Fibroblast of gingiva (primary cell): ENCODE results near the gene CDH13.

Source experiments
- DNase-seq: peaks from one replicate; pipeline ENCODE4 v3.0.0-alpha.2; 2011; ENCODE audit warnings: low read depth

CDH13 gene

DNA sequence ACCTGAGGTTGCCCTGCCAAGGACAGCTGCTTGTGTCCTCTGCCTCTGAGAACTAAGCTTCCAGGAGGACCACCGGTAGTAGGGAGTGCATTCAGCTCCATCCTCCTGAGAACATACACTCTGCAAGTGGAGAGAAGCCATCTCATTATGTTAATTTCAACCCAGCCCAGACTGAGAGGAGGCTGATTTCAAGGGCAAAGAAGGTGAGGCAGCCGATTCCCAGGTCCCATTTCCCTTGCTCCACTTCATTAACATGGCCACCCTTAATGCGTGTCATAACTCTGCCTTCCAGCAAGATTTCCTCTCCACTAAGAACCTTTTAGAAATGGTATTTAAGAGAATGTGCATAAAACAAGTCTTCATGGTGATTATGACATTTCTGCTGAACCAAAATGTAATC is 72.5 kb downstream of the CDH13 start:
- DNase-seq, result no peak

- DNase-seq, result peak; percentile 87
Observed at GRCh38 chr16:82699711-82700495, 73.1 kb downstream of the CDH13 start.

- DNase-seq, result no peak
Observed at GRCh38 chr16:82700541-82701235, 73.9 kb downstream of the CDH13 start.

DNA sequence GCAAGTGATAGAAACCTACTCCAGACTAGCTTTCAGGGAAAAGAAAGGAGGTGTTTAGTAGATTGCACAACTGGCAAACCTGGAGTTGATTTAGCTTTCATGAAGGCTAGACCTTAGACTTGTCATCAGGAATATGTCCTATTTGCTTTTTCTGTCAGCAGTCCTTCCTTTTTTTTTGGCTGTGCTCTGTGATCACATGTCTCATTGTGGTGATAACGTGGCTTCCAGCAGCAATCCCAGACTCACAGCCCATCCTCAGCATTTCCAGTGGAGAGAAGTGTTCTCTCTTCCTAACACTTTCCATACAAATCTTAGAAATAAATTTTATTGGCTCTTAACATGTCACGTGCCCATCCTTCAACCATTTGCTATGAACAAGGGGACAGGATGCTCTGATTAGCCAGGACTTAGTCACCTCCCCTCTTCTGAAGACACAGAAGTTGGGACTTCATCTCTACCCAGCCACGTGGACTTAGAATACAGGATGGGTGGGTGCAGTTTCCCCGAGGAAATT is 74.7 kb downstream of the CDH13 start:
- DNase-seq, result no peak

DNA sequence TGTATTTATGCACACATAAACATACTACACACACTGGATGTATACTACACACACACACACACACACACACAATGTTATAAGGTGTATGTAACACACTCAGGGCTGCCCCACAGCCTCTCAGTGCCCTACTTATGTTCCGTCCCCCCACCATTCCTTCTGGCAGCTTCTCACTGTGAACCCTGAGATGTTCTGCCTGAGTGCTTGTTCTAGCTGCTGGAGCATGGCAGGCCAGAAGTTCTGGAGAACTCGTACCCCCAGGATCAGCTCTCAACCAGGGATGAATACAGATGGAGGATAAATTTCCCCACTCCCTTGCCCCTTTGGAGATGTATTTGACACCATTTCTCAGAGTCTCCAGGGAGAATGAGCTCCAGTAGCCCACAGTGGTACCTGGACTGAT is 76.4 kb downstream of the CDH13 start:
- no peak for DNase-seq

GRCh38 chr16:82703871-82704768 is 77.4 kb downstream of the CDH13 start:
- no peak for DNase-seq

DNA sequence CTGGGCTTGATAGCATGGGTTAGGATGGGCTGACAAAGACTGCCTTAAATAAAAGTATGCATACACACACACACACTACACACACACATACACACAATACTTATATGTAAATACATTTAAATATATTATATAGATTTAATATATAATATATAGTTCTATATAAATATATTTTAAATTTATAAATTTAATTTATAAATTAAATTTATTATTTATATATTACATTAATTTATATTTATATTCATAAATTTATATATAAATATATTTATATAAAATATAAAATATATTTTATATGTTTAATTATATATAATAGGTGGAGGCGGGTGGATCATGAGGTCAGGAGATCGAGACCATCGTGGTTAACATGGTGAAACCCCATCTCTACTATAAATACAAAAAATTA is 83.2 kb downstream of the CDH13 start:
- no peak for DNase-seq

- no peak for DNase-seq
Observed at GRCh38 chr16:82713778-82714177, 87.0 kb downstream of the CDH13 start.

- DNase-seq, result no peak
Observed at GRCh38 chr16:82715160-82715559, 88.4 kb downstream of the CDH13 start.

GRCh38 chr16:82715833-82716232 is 89.1 kb downstream of the CDH13 start:
- no peak for DNase-seq

GRCh38 chr16:82716361-82716855 is 89.6 kb downstream of the CDH13 start:
- no peak for DNase-seq

GRCh38 chr16:82720414-82720813 is 93.6 kb downstream of the CDH13 start:
- DNase-seq, result no peak

- DNase-seq, result no peak
Observed at GRCh38 chr16:82726306-82726705, 99.5 kb downstream of the CDH13 start.

GRCh38 chr16:82728901-82729300 is 102.1 kb downstream of the CDH13 start:
- no peak for DNase-seq

- peak; percentile 68 for DNase-seq
Observed at GRCh38 chr16:82730901-82731300, 104.1 kb downstream of the CDH13 start.

GRCh38 chr16:82732461-82732860 is 105.7 kb downstream of the CDH13 start:
- DNase-seq, result no peak

- peak; percentile 6 for DNase-seq
Observed at GRCh38 chr16:82735186-82735585, 108.4 kb downstream of the CDH13 start.

DNA sequence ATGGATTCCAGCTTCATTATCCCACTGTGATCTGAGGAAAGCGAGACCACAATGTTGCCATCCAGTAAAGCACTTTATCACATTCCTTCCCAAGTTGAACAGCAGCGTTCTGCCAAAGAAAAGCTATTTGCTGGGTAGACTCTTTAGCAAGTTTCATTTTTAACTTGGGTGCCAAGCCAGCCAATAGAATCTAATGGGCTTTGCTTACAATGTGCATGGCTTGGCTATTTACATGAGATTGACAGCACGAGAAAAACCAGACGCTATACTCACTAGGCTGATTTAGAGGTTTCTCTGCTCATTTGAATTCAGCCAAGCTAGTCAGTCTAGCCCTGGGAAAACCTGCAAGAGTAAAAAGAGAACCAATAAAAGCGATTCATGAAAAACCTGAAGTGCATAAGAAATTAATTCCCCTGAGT is 108.9 kb downstream of the CDH13 start:
- DNase-seq, result no peak

DNA sequence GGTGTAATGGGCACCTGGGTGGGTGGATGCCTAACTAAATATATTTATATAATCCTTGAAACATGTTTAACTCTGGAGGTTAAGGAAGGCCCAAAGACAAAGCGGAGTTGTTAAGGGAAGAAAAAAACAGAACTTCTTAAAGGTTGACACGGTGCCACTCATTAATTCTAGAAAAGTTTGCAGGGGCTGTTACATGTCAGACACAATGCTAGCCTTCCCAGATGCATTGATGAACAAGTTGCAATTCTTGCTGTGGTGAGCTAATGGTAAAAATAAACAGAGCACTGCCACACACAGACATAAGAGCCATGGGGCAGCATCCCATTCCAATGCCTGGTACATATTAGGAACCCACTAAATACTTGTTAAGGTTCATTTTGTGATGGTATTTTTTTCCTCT is 109.5 kb downstream of the CDH13 start:
- no peak for DNase-seq

DNA sequence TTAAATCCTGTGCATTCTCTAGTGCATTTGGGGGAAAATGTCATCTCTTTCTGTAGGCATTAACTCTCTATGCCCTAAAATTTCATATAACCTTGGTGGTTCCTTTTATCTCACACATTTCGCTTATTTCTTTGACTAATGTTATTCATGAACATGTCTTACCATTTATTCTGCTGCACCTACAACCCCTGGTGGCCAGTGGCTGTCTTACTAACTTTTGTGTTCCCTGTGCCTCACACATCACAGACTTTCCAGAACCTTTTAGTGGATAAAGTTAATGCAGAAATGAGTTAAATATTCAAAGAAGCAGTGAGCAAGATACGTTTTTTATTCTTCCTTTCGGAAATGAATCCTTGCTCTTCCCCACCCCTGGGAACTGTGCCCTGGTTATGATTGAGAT is 111.9 kb downstream of the CDH13 start:
- DNase-seq, result no peak

DNA sequence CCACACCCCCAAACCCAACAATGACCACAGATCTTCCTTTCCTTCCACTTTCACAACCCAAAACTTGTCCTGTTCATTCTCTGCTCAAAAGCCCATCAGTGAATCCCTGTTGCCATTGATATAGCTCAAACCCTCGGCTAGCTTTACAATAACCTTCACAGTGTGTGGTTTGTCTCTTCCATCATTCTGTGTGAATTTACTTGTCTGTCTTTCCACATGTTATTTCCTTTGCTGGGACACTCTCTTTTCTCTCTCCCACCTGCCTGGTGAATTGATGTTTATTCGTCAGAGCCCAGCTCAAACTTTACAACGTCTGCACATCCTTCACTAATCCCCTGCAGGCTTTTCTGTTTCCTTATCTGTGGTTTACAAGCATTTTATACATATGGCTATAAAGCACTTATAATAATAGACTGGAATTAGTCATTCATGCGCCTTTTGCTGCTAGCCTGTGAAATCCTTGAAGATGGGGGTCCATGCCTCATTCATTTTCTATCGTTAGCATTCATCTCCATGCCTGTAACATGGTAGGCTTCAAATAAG is 114.4 kb downstream of the CDH13 start:
- DNase-seq, result no peak

DNA sequence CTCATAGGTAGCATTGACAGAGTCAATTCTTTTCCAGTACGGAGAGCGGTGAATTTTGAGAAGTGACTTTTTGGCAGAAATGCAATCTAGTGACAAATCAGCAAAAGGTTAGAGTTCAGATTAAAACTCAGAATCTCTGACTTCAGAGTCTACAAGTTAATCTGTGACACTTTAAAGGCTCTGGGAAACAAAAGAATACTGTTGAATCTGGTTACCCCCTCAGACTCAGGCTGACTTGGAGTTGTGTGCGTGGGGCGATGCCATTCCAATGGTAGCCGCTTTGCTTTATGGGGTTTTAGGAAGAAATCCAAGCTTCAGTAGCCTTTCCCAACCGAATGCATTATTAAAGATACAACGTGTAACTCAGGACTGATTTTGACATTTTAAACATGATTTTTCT is 118.2 kb downstream of the CDH13 start:
- DNase-seq, result no peak
